GM12878 (cell line): ENCODE data around the gene DIS3L2.

ENCODE experiments used
- FOXK2 ChIP-seq: fragments of 450-650 bp; IDR thresholded peaks from 2 replicates; pipeline ENCODE4 v1.6.1; 2017; ENCODE audit warnings: mild to moderate bottlenecking, moderate library complexity
- HDAC2 ChIP-seq: fragments of 200-600 bp; sonication (generic); IDR thresholded peaks from 2 replicates; pipeline ENCODE4 v1.6.1; 2017
- SIN3A ChIP-seq: IDR thresholded peaks from 2 replicates; pipeline ENCODE4 v1.6.1; 2012; ENCODE audit warnings: low read depth, low read length, improper control_type of control experiment
- ZBED1 ChIP-seq: IDR thresholded peaks from 2 replicates; pipeline ENCODE4 v1.6.1; 2016; ENCODE audit warnings: borderline replicate concordance
- TF ChIP-seq, protein P1 (sequence below), 3 experiments: IDR thresholded peaks in 2 of 3; conservative IDR thresholded peaks in 1 of 3; 2 replicates each; pipeline ENCODE4 v1.5.1; 2011; ENCODE audit warnings: low read depth in 3 of 3, low read length in 3 of 3, mild to moderate bottlenecking in 3 of 3, control low read depth in 2 of 3, moderate library complexity in 2 of 3, inconsistent platforms in 1 of 3, mixed read lengths in 1 of 3; ENCODE audit not compliant: control insufficient read depth in 2 of 3, insufficient read depth in 1 of 3; ENCODE audit errors: extremely low read depth in 1 of 3

DNA sequence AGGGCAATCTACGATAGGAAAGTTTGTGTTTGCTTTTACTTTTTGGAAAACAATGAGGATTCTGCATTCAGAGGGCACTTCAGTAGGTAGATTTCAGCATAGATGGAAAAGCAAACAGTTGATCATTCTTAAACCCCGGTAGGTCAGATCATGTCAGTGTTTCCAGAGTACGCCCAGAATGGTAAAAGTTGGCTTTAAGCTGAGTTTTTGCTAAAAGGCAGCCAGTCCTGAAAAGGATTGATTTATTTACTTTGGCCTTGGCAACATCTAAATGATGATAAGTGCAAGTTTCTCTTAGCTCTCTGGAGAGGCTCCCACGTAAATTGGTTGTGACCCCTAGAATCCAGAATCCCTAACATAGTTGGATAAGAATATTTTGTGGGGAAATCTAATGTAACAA, 168.0 kb downstream of the DIS3L2 start:
- TF ChIP-seq ZBED1: no peak
- TF ChIP-seq, protein P1, sequence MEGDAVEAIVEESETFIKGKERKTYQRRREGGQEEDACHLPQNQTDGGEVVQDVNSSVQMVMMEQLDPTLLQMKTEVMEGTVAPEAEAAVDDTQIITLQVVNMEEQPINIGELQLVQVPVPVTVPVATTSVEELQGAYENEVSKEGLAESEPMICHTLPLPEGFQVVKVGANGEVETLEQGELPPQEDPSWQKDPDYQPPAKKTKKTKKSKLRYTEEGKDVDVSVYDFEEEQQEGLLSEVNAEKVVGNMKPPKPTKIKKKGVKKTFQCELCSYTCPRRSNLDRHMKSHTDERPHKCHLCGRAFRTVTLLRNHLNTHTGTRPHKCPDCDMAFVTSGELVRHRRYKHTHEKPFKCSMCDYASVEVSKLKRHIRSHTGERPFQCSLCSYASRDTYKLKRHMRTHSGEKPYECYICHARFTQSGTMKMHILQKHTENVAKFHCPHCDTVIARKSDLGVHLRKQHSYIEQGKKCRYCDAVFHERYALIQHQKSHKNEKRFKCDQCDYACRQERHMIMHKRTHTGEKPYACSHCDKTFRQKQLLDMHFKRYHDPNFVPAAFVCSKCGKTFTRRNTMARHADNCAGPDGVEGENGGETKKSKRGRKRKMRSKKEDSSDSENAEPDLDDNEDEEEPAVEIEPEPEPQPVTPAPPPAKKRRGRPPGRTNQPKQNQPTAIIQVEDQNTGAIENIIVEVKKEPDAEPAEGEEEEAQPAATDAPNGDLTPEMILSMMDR (IDR thresholded peaks at IDR 0.05 in 2 of 3, conservative IDR thresholded peaks at IDR 0.05 in 1 of 3; ENCODE audit: control insufficient read depth in 2 of 3, extremely low read depth in 1 of 3, insufficient read depth in 1 of 3, low read depth in 3 of 3, low read length in 3 of 3): no peak
- TF ChIP-seq FOXK2: no peak
- TF ChIP-seq HDAC2: no peak
- TF ChIP-seq SIN3A: no peak
